Bronchial epithelial cell (primary cell): Measurements from ENCODE around the gene DPF3. TPM values are rescaled to one million over a fixed set of nuclear protein-coding genes. Genes with fewer than 3 reads are reported as not detected.
A peak's percentile ranks its signal among the peaks of the same experiment; 100 is the strongest.

Source experiments
- DNase-seq: peaks from one replicate; pipeline ENCODE4 v3.0.0-alpha.2; 2010; ENCODE audit warnings: low read depth
- FAIRE-seq: peaks from 2 replicates; lab custom pipeline; 2011; peaks lifted over from hg19 to GRCh38; lab: Jason Lieb, UNC
- H3K27me3 ChIP-seq: 2 replicates; pipeline ENCODE4 v1.5.1; 2011; ENCODE audit warnings: low read length; ENCODE audit not compliant: control insufficient read depth, insufficient read depth
- H3K36me3 ChIP-seq: 2 replicates; pipeline ENCODE4 v1.5.1; 2011; ENCODE audit warnings: low read length; ENCODE audit not compliant: control insufficient read depth, insufficient read depth
- H3K4me3 ChIP-seq: 2 replicates; pipeline ENCODE4 v1.5.1; 2011; ENCODE audit warnings: mild to moderate bottlenecking, low read depth, low read length, control low read depth
- total RNA-seq: library from RNA; depleted of rRNA; stranded (reverse); fragments of >200 nt; gene quantifications from 2 replicates; pipeline ENCODE4 v1.2.1, GENCODE V29; 2014
- TF ChIP-seq, protein P1 (sequence below): IDR thresholded peaks from 2 replicates; pipeline ENCODE4 v1.5.1; 2011; ENCODE audit warnings: mild to moderate bottlenecking, moderate library complexity, low read length, control low read depth, inconsistent platforms; ENCODE audit not compliant: insufficient read depth, severe bottlenecking

Gene DPF3
- total RNA-seq, 1 donor from 2014 or later: not detected

DNA sequence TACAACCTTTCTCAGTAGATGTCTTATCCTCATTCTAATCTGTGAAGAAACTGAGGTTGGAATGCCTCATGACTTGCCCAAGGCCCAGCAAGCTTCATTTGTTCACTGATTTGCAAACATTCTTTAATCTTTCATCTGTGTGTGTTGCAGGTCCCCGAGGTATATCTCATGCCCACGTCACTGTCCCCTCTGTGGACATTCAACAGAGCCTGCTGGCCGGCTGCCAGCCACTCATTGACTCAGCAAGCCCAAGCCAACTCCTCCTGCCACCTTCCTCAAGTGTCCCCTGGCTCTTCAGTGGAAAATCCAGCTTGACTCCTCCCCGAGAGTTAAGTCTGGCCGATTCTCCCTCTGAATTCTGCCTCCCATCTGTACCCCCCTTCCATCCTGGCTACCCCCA lies 30.4 kb upstream of the DPF3 start:
- DNase-seq (no peak), FAIRE-seq (no peak)
- TF ChIP-seq, protein P1, sequence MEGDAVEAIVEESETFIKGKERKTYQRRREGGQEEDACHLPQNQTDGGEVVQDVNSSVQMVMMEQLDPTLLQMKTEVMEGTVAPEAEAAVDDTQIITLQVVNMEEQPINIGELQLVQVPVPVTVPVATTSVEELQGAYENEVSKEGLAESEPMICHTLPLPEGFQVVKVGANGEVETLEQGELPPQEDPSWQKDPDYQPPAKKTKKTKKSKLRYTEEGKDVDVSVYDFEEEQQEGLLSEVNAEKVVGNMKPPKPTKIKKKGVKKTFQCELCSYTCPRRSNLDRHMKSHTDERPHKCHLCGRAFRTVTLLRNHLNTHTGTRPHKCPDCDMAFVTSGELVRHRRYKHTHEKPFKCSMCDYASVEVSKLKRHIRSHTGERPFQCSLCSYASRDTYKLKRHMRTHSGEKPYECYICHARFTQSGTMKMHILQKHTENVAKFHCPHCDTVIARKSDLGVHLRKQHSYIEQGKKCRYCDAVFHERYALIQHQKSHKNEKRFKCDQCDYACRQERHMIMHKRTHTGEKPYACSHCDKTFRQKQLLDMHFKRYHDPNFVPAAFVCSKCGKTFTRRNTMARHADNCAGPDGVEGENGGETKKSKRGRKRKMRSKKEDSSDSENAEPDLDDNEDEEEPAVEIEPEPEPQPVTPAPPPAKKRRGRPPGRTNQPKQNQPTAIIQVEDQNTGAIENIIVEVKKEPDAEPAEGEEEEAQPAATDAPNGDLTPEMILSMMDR: no peak

DNA sequence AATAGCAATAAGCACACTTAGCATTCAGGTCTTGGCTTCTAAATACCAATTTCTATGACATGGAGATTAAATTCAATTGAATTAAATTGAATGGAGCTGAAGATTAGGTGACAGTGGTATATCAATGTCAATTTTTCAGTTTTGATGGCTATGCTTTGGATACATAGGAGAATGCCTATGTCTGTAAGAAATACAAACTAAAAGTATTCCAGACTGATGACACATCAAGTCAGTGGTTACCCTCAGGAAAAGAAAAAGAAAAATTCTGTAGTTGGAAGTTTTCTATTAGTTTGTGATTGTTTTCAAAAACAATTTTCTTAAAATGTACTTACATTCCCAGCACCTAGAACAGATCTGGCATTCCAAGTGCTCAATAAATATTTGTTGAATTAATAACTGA lies 27.5 kb upstream of the DPF3 start:
- FAIRE-seq (no peak), DNase-seq (no peak)
- Histone ChIP-seq H3K36me3 (no peaks in the 10 kb centered on the region), H3K4me3 (no peak overlapping the region), H3K27me3 (peaks cover 1% of the 10 kb centered on the region)
- TF ChIP-seq, protein P1: no peak

More for the DNA sequence above, 30.4 kb upstream of the DPF3 start:
- H3K4me3 ChIP-seq: no peak overlapping the region
- H3K36me3 ChIP-seq: no peaks in the 10 kb centered on the region
- H3K27me3 ChIP-seq: peaks cover 1% of the 10 kb centered on the region

DNA sequence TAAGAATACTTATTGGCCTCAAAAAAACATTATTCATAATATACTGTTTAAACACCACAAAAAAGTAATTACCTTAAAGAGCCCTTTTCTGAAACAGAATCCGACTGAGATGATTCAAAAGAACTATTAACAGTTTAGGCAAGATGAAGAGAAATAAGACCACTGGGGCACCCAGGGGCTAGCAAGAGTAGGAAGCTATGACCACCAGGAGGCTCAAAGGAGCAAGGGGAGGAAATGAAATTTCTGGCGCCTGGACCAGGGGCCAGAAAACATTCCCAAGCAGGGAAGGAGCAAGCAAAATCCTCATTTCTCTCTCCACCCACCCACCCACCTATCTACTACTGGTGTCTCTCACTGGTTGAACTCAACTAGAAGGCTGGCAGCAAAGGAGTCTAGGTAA lies 26.1 kb upstream of the DPF3 start:
- Histone ChIP-seq H3K36me3 (no peaks in the 10 kb centered on the region), H3K27me3 (peaks cover 1% of the 10 kb centered on the region), H3K4me3 (no peak overlapping the region)
- TF ChIP-seq, protein P1: no peak
- DNase-seq (no peak), FAIRE-seq (no peak)

DNA sequence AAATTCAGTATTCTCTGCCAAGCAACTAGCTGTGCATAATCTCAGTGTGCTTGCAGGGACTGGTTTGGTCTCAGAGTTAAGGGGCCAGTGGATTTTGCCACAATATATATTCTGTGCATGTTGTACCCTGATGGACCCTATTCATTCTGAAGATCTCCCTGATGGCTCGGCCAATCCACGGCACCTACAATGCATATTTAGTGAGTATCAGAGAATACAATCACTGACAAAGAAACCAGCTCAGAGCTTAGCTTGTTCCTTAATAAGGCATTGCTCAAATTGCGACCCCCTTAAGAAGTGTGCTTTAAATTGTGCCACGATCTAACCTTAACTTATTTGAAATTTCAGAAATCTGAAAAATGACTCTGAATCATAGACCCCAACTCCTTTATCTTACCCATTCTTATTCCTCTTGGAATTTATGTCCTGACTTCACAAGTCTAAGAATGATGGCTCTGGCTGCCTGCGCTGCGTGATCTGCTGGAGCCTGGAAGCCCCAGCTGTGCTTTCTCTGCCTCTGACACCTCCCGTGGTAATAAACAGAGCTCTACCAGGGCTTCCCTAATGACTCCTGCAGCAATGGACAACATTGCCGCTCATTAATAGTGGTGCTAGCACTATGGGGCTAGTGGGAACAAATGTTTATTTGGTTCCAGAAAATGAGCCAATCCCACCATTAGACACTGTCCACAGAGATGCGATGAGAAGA lies 23.3 kb upstream of the DPF3 start:
- FAIRE-seq (peak; percentile 83), DNase-seq (no peak)
- TF ChIP-seq, protein P1: no peak
- Histone ChIP-seq H3K4me3 (no peak overlapping the region), H3K27me3 (peaks cover 1% of the 10 kb centered on the region), H3K36me3 (no peaks in the 10 kb centered on the region)

DNA sequence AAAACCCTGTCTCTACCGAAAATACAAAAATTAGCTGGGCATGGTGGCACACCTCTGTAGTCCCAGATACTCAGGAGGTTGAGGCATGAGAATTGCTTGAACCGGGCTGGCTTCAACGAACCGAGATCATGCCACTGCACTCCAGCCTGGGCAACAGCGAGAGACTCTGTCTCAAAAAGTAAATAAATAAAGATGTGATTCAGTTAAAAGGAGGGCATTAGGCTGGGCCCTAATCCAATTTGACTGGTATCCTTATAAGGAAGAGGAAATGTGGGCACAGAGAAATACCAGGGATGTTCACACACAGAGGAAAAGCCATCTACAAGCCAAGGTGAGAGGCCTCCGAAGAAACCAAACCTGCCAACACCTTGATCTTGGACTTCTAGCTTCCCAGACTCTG lies 22.3 kb upstream of the DPF3 start:
- FAIRE-seq (no peak), DNase-seq (peak; percentile 60)
- no peak overlapping the region for H3K4me3 ChIP-seq
- TF ChIP-seq, protein P1: no peak
- no peaks in the 10 kb centered on the region for H3K36me3 ChIP-seq
- peaks cover 1% of the 10 kb centered on the region for H3K27me3 ChIP-seq

DNA sequence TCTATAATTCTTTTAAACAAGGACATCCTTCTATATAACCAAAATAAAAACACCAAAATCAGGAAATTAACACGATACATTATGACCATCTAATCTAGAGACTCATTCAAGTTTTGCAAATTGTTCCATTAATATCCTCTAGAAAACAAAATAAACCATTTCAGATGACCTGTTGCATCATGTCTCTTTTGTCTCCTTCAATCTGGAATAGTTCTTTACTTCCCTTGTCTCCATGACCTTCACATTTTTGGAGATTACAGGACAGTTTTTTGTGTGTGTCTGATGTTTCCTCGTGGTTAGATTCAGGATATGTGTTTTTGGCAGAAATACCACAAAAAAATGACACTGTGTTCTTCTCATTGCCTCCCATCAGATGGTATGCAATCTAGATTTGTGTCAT lies 19.9 kb upstream of the DPF3 start:
- no peak for FAIRE-seq
- no peaks in the 10 kb centered on the region for H3K36me3 ChIP-seq
- H3K27me3 ChIP-seq: no peaks in the 10 kb centered on the region
- H3K4me3 ChIP-seq: no peak overlapping the region
- DNase-seq: no peak
- TF ChIP-seq, protein P1: no peak
